Trophoblast cell (in vitro differentiated cells and primary cell): ENCODE results near the gene RBM23.

ENCODE experiments used
- DNase-seq, 2 donors: peaks; one replicate each; pipeline ENCODE4 v3.0.0-alpha.2; 2016
- H2AFZ ChIP-seq: 2 replicates; pipeline ENCODE4 v1.6.1; 2013; ENCODE audit warnings: low read length, moderate library complexity, mild to moderate bottlenecking; ENCODE audit not compliant: insufficient read depth, poor library complexity
- H2AK5ac ChIP-seq: 2 replicates; pipeline ENCODE4 v1.6.1; 2013; ENCODE audit warnings: mild to moderate bottlenecking, low read length
- H2BK120ac ChIP-seq: 2 replicates; pipeline ENCODE4 v1.6.1; 2013; ENCODE audit warnings: low read length, mild to moderate bottlenecking, moderate library complexity; ENCODE audit not compliant: insufficient read depth, poor library complexity
- H2BK12ac ChIP-seq: 2 replicates; pipeline ENCODE4 v1.6.1; 2013; ENCODE audit warnings: mild to moderate bottlenecking, low read length, moderate library complexity
- H2BK5ac ChIP-seq: 2 replicates; pipeline ENCODE4 v1.6.1; 2013; ENCODE audit warnings: low read length, low read depth, moderate library complexity, mild to moderate bottlenecking; ENCODE audit not compliant: poor library complexity
- H3K14ac ChIP-seq: 2 replicates; pipeline ENCODE4 v1.6.1; 2013; ENCODE audit warnings: mild to moderate bottlenecking, low read length
- H3K18ac ChIP-seq: 2 replicates; pipeline ENCODE4 v1.6.1; 2013; ENCODE audit warnings: mild to moderate bottlenecking, low read length
- H3K23ac ChIP-seq: 2 replicates; pipeline ENCODE4 v1.6.1; 2013; ENCODE audit warnings: low read length
- H3K27ac ChIP-seq: 2 replicates; pipeline ENCODE4 v1.5.1; 2013; ENCODE audit warnings: low read depth, mild to moderate bottlenecking, inconsistent platforms, low read length, moderate library complexity
- H3K27me3 ChIP-seq: 2 replicates; pipeline ENCODE4 v1.6.1; 2013; ENCODE audit warnings: inconsistent platforms, mild to moderate bottlenecking, low read length, moderate library complexity; ENCODE audit not compliant: insufficient read depth
- H3K36me3 ChIP-seq, 2 experiments: 1 replicate in 1 of 2; 2 replicates in 1 of 2; pipeline ENCODE4 v1.6.1; 2013; ENCODE audit warnings: low read length in 2 of 2, mild to moderate bottlenecking in 2 of 2, moderate library complexity in 1 of 2; ENCODE audit not compliant: insufficient read depth in 2 of 2, control insufficient read depth in 1 of 2
- H3K4ac ChIP-seq: 2 replicates; pipeline ENCODE4 v1.6.1; 2013; ENCODE audit warnings: low read depth, mild to moderate bottlenecking, low read length, moderate library complexity
- H3K4me1 ChIP-seq, 2 experiments: 1 replicate in 1 of 2; 2 replicates in 1 of 2; pipeline ENCODE4 v1.6.1; 2013; ENCODE audit warnings: low read length in 2 of 2, mild to moderate bottlenecking in 2 of 2, moderate library complexity in 1 of 2; ENCODE audit not compliant: insufficient read depth in 2 of 2, control insufficient read depth in 1 of 2
- H3K4me2 ChIP-seq: 2 replicates; pipeline ENCODE4 v1.6.1; 2013; ENCODE audit warnings: inconsistent platforms, mild to moderate bottlenecking, low read length, moderate library complexity
- H3K4me3 ChIP-seq: 2 replicates; pipeline ENCODE4 v1.5.1; 2013; ENCODE audit warnings: mild to moderate bottlenecking, low read depth, low read length, inconsistent platforms
- H3K79me1 ChIP-seq: one replicate; pipeline ENCODE4 v1.6.1; 2013; ENCODE audit warnings: low read length
- H3K79me2 ChIP-seq: 2 replicates; pipeline ENCODE4 v1.6.1; 2013; ENCODE audit warnings: low read length, mild to moderate bottlenecking; ENCODE audit not compliant: control insufficient read depth, insufficient read depth, poor library complexity
- H3K9ac ChIP-seq: 2 replicates; pipeline ENCODE4 v1.6.1; 2013; ENCODE audit warnings: mild to moderate bottlenecking, low read length
- H3K9me3 ChIP-seq: 2 replicates; pipeline ENCODE4 v1.6.1; 2013; ENCODE audit warnings: low read depth, mild to moderate bottlenecking, control low read depth, inconsistent platforms, low read length; ENCODE audit not compliant: insufficient read depth
- H4K12ac ChIP-seq: 2 replicates; pipeline ENCODE4 v1.6.1; 2013; ENCODE audit warnings: low read depth, mild to moderate bottlenecking, low read length, moderate library complexity
- H4K8ac ChIP-seq: 2 replicates; pipeline ENCODE4 v1.6.1; 2013; ENCODE audit warnings: low read depth, mild to moderate bottlenecking, low read length, moderate library complexity
- H4K91ac ChIP-seq: one replicate; pipeline ENCODE4 v1.6.1; 2013; ENCODE audit warnings: low read depth, mild to moderate bottlenecking, low read length, moderate library complexity
- WGBS: extraction: QIAGEN DNeasy Blood & Tissue Kit; methylation state at CpG from one replicate; pipeline ENCODE4 v1.1.7; 2013; ENCODE audit warnings: missing lambda C conversion rate; ENCODE audit not compliant: insufficient read length, insufficient coverage; ENCODE audit errors: extremely low coverage; 5-methylcytosine and 5-hydroxymethylcytosine counted together

Gene RBM23

GRCh38 chr14:22872833-22873520 lies 46.0 kb downstream of the RBM23 start:
- Histone ChIP-seq H3K27me3 (no peaks in the 10 kb centered on the region), H2AFZ (no peak overlapping the region), H4K91ac (peak overlapping the region; percentile 8), H3K4me3 (no peak overlapping the region), H2BK5ac (no peak overlapping the region), H3K4ac (no peak overlapping the region), H2AK5ac (no peak overlapping the region), H3K9me3 (peaks cover 4% of the 10 kb centered on the region), H3K14ac (peak overlapping the region; percentile 35), H3K4me2 (peak overlapping the region; percentile 97), H4K12ac (peak overlapping the region; percentile 27), H3K18ac (peak overlapping the region; percentile 29), H2BK120ac (no peak overlapping the region), H4K8ac (peak overlapping the region; percentile 40), H3K4me1 (peaks cover 4 to 5% of the 10 kb centered on the region in 2 experiments), H3K79me1 (peaks cover 11% of the 10 kb centered on the region), H3K23ac (no peak overlapping the region), H2BK12ac (no peak overlapping the region), H3K36me3 (peaks cover 36 to 41% of the 10 kb centered on the region in 2 experiments), H3K9ac (peak overlapping the region; percentile 14), H3K79me2 (peaks cover 7% of the 10 kb centered on the region), H3K27ac (no peak overlapping the region)
- no peak for DNase-seq
- no CpG with 5 or more reads among the region's 10 CpGs for WGBS

- peak overlapping the region; percentile 97 for H2BK5ac ChIP-seq
- H3K9me3 ChIP-seq: peaks cover 4% of the 10 kb centered on the region
- H3K27me3 ChIP-seq: no peaks in the 10 kb centered on the region
- H2AFZ ChIP-seq: peak overlapping the region; percentile 96
- H3K4me2 ChIP-seq: peak overlapping the region; percentile 97
- peak; percentile 81 to 93 for DNase-seq
- peak overlapping the region; percentile 97 for H3K27ac ChIP-seq
- peak overlapping the region; percentile 60 for H2AK5ac ChIP-seq
- H3K4me3 ChIP-seq: peak overlapping the region; percentile 79
- H3K9ac ChIP-seq: peak overlapping the region; percentile 89
- H3K4me1 ChIP-seq: peaks cover 4 to 5% of the 10 kb centered on the region in 2 experiments
- H2BK12ac ChIP-seq: peak overlapping the region; percentile 50
- peak overlapping the region; percentile 94 for H2BK120ac ChIP-seq
- H3K79me2 ChIP-seq: peaks cover 7% of the 10 kb centered on the region
- peak overlapping the region; percentile 96 for H3K18ac ChIP-seq
- peak overlapping the region; percentile 93 for H4K91ac ChIP-seq
- H3K36me3 ChIP-seq: peaks cover 31 to 34% of the 10 kb centered on the region in 2 experiments
- H3K14ac ChIP-seq: peak overlapping the region; percentile 89
- peak overlapping the region; percentile 94 for H3K4ac ChIP-seq
- peak overlapping the region; percentile 91 for H4K8ac ChIP-seq
- H4K12ac ChIP-seq: peak overlapping the region; percentile 82
- no peak overlapping the region for H3K23ac ChIP-seq
- peaks cover 11% of the 10 kb centered on the region for H3K79me1 ChIP-seq
- WGBS: no CpG with 5 or more reads among the region's 45 CpGs
Measured at GRCh38 chr14:22872033-22872832, 46.7 kb downstream of the RBM23 start.

GRCh38 chr14:22871224-22872032 lies 47.5 kb downstream of the RBM23 start, which contains the start of gene LRP10:
TSS of gene LRP10 (plus strand) at chr14:22871740. CDS start at chr14:22872304, 564 bp downstream.
- H2AFZ ChIP-seq: peak within 1 kb of the TSS; percentile 96
- peak within 1 kb of the TSS; percentile 79 for H3K4me3 ChIP-seq
- no CpG with 5 or more reads among the region's 50 CpGs for WGBS
- H3K18ac ChIP-seq: peak within 1 kb of the TSS; percentile 96
- H3K9me3 ChIP-seq: peaks cover 4% of the 10 kb centered on the region
- peaks cover 11% of the 10 kb centered on the region for H3K79me1 ChIP-seq
- H2BK120ac ChIP-seq: peak within 1 kb of the TSS; percentile 94
- peak; percentile 92 for DNase-seq
- peak within 1 kb of the TSS; percentile 97 for H3K4me2 ChIP-seq
- peak within 1 kb of the TSS; percentile 89 for H3K14ac ChIP-seq
- H3K36me3 ChIP-seq: peaks cover 23 to 26% of the 10 kb centered on the region in 2 experiments
- peak within 1 kb of the TSS; percentile 60 for H2AK5ac ChIP-seq
- peaks cover 4 to 5% of the 10 kb centered on the region in 2 experiments for H3K4me1 ChIP-seq
- peak within 1 kb of the TSS; percentile 97 for H3K27ac ChIP-seq
- H4K12ac ChIP-seq: peak within 1 kb of the TSS; percentile 82
- peak within 1 kb of the TSS; percentile 93 for H4K91ac ChIP-seq
- H3K9ac ChIP-seq: peak within 1 kb of the TSS; percentile 89
- H3K79me2 ChIP-seq: peaks cover 7% of the 10 kb centered on the region
- peak within 1 kb of the TSS; percentile 91 for H4K8ac ChIP-seq
- H2BK5ac ChIP-seq: peak within 1 kb of the TSS; percentile 97
- H3K4ac ChIP-seq: peak within 1 kb of the TSS; percentile 94
- H3K27me3 ChIP-seq: no peaks in the 10 kb centered on the region
- H2BK12ac ChIP-seq: peak within 1 kb of the TSS; percentile 50
- no peak within 1 kb of the TSS for H3K23ac ChIP-seq

GRCh38 chr14:22870811-22871223 lies 48.1 kb downstream of the RBM23 start:
- Histone ChIP-seq H4K8ac (no peak overlapping the region), H2BK5ac (no peak overlapping the region), H3K4me3 (no peak overlapping the region), H3K79me1 (peaks cover 11% of the 10 kb centered on the region), H3K9me3 (peaks cover 2% of the 10 kb centered on the region), H2BK120ac (no peak overlapping the region), H3K18ac (no peak overlapping the region), H3K4me1 (peaks cover 4 to 5% of the 10 kb centered on the region in 2 experiments), H3K27ac (peak overlapping the region; percentile 97), H2BK12ac (no peak overlapping the region), H2AFZ (no peak overlapping the region), H3K79me2 (peaks cover 7% of the 10 kb centered on the region), H4K12ac (no peak overlapping the region), H3K36me3 (peaks cover 17 to 19% of the 10 kb centered on the region in 2 experiments), H3K23ac (no peak overlapping the region), H3K9ac (no peak overlapping the region), H3K14ac (no peak overlapping the region), H2AK5ac (no peak overlapping the region), H3K4ac (no peak overlapping the region), H3K4me2 (peak overlapping the region; percentile 97), H3K27me3 (no peaks in the 10 kb centered on the region), H4K91ac (no peak overlapping the region)
- DNase-seq: no peak
- WGBS: no CpG with 5 or more reads among the region's 1 CpG
